Measurements from ENCODE around the gene B4GALT2. TPM values are rescaled to one million over a fixed set of nuclear protein-coding genes. Genes with fewer than 3 reads are reported as not detected.
A peak's percentile ranks its signal among the peaks of the same experiment; 100 is the strongest.

Gene B4GALT2
- total and polyA plus RNA-seq, 9 of the 15 experiments (the other 6 are each of a cell fraction or from before 2014, with no cell fraction given): 1.3 to 86.8 (median 43.8) TPM

- TF ChIP-seq ZBTB40 (IDR thresholded peaks at IDR 0.05): 0 out of 2 replicates have a peak, but pooled peaks have one; percentile 25
- TF ChIP-seq ZBTB40 (CRISPR knock-in tag; IDR thresholded peaks at IDR 0.05): no peak
- no peak for TF ChIP-seq HBP1 (CRISPR knock-in tag; IDR thresholded peaks at IDR 0.05)
- TF ChIP-seq TRIM24 (IDR thresholded peaks at IDR 0.05): no peak
- no peak for TF ChIP-seq ZC3H8 (IDR thresholded peaks at IDR 0.05)
- TF ChIP-seq TAL1 (IDR thresholded peaks at IDR 0.05): no peak
- TF ChIP-seq ETV1 (tag; conservative IDR thresholded peaks at IDR 0.05; ENCODE audit: low read depth): no peak
- TF ChIP-seq ZNF175 (CRISPR knock-in tag; IDR thresholded peaks at IDR 0.05; ENCODE audit: low read depth): no peak
- TF ChIP-seq SRSF3 (IDR thresholded peaks at IDR 0.05; ENCODE audit: insufficient read depth, low read length): no peak
- no peak for TF ChIP-seq TGIF2 (CRISPR knock-in tag; IDR thresholded peaks at IDR 0.05)
- TF ChIP-seq NFIX (CRISPR knock-in tag; IDR thresholded peaks at IDR 0.05; ENCODE audit: low read depth): no peak
- peak; percentile 66 for TF ChIP-seq RBFOX2 (IDR thresholded peaks at IDR 0.05; ENCODE audit: low read depth, low read length)
- TF ChIP-seq MECOM (CRISPR knock-in tag; IDR thresholded peaks at IDR 0.05): no peak
- no peak for TF ChIP-seq NEUROD1 (IDR thresholded peaks at IDR 0.05; ENCODE audit: borderline replicate concordance, low read depth, low read length, partially characterized antibody)
- no peak for TF ChIP-seq ZNF695 (CRISPR knock-in tag; IDR thresholded peaks at IDR 0.05)
Observed at GRCh38 chr1:43979528-43980254, 681 bp downstream of the B4GALT2 start (continued).

All from K562 (cell line).